HG03135 (cell line): ENCODE measurements around the gene TLR4.

Experiments
- ATAC-seq: cut with Tn5 transposase; IDR thresholded peaks from one replicate; pipeline ENCODE4 v1.9.1; 2021; ENCODE audit warnings: mild to moderate bottlenecking, moderate library complexity; ENCODE audit not compliant: unreplicated experiment

TLR4 gene

GRCh38 chr9:117742131-117742530 lies 37.9 kb downstream of the TLR4 start:
- ATAC-seq = no peak

GRCh38 chr9:117744369-117744768 lies 40.2 kb downstream of the TLR4 start:
- ATAC-seq = no peak

DNA sequence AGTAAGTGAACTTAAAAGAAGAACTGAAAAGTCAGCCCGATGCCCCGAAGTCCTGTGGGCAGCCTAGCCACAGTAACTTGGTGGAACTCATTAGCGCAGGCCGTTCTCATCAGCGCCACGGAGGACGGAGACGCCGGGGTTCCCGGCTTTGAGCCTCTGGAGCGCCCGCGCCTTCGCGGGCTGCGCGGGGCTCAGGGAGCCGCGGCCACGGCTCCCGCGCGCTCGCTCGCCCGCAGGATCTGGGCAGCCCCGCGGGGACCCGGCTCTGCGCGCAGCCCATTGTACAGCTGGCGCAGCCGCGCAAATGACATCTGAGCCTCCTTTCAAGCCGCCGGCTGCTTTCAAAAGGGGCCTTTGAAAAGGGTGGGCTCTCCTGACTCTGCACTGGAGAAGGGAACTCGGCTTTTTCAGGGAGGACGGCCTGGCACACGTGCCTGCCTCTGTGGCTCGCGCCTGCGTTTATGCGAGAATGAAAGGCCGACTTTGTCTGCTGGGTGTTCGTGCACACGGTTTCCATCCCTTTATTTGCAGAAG lies 40.7 kb downstream of the TLR4 start:
- ATAC-seq = no peak

- no peak for ATAC-seq
Measured at GRCh38 chr9:117745598-117745997, 41.4 kb downstream of the TLR4 start.

DNA sequence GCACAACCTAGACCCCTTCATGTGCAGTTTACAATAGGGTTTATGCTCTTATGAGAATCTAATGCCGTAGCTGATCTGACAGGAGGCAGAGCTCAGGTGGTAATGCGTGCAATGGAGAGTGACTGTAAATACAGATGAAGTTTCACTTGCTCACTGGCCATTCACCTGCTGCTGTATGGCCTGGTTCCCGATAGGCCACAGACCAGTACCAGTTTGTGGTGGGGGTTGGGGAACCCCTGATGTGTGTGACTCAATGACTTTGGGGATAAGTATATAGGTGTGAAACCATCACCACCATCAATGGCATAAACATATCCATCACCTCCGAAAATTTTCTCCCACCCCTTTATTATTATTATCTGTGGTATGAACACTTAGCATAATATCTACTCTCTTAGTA lies 42.1 kb downstream of the TLR4 start:
- ATAC-seq = no peak

- no peak for ATAC-seq
Measured at GRCh38 chr9:117747386-117747970, 43.3 kb downstream of the TLR4 start.

GRCh38 chr9:117750401-117750800 lies 46.2 kb downstream of the TLR4 start:
- no peak for ATAC-seq

DNA sequence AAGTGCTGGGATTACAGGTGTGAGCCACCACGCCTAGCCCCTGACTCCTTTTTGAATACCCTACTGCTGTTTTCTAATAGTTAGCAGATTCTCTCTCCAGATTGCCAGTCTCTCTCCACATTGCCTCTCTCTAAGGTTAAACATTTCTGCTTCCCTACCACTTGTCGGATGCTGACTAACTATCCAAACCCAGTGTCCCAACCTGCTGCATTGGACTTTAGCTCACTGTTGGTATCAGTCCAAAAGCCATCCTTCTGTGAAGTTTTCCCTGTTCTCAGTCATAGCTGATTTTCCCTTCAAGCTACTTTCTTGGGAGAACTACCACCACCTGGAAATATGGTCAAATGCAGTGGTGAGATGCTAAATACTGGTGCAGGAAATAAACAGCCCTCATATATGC lies 48.7 kb downstream of the TLR4 start:
- no peak for ATAC-seq

GRCh38 chr9:117757561-117758190 lies 53.5 kb downstream of the TLR4 start:
- ATAC-seq = no peak

- no peak for ATAC-seq
Measured at GRCh38 chr9:117763314-117763713, 59.1 kb downstream of the TLR4 start.

- no peak for ATAC-seq
Measured at GRCh38 chr9:117768750-117769395, 64.7 kb downstream of the TLR4 start.

GRCh38 chr9:117771136-117771535 lies 66.9 kb downstream of the TLR4 start:
- ATAC-seq = no peak

DNA sequence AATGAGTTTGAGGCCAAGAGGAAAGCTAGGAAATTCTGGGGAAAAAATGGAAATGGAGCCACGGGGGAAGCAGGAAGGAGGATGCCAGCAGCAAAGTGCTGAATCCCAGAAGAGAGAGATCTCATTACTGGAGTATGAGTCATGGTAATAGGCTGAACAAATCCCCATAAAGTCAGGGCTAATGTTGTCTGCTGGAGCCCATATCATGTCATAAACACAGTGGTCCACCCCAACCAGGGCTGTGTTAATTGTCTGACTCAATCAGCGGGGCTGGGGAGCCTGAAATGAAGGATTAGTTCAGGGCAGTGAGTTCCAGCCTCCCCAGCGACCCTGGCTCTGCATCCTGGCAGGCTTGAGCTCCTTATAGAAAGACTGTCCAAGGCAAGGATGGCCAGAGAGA lies 68.8 kb downstream of the TLR4 start:
- no peak for ATAC-seq
